HepG2 (cell line): ENCODE results near the gene ABHD2. TPM values are rescaled to one million over a fixed set of nuclear protein-coding genes. Genes with fewer than 3 reads are reported as not detected.

ENCODE experiments used
- CBFB ChIP-seq: sonication (generic); formaldehyde crosslinking; IDR thresholded peaks from 2 replicates; pipeline ENCODE4 v1.4.0; 2020; ENCODE audit warnings: missing genetic modification reagents
- CBX1 ChIP-seq: IDR thresholded peaks from one replicate; pipeline ENCODE4 v1.6.1; 2016; ENCODE audit warnings: antibody characterized with exemption, low read depth
- EED ChIP-seq: sonication (generic); formaldehyde crosslinking; IDR thresholded peaks from 2 replicates; pipeline ENCODE4 v1.5.0; 2020; ENCODE audit warnings: mild to moderate bottlenecking, missing genetic modification reagents
- ESRRA ChIP-seq: sonication (generic); formaldehyde crosslinking; IDR thresholded peaks from 2 replicates; pipeline ENCODE4 v1.5.1; 2020; ENCODE audit warnings: mild to moderate bottlenecking, low read depth, missing genetic modification reagents
- HDAC1 ChIP-seq: sonication (generic); formaldehyde crosslinking; IDR thresholded peaks from 2 replicates; pipeline ENCODE4 v1.5.1; 2020; ENCODE audit warnings: mild to moderate bottlenecking, missing genetic modification reagents
- JARID2 ChIP-seq: sonication (generic); formaldehyde crosslinking; IDR thresholded peaks from 2 replicates; pipeline ENCODE4 v1.8.1; 2023; ENCODE audit warnings: missing genetic modification reagents, inconsistent platforms; ENCODE audit not compliant: insufficient replicate concordance
- KLF13 ChIP-seq: sonication (generic); formaldehyde crosslinking; IDR thresholded peaks from 2 replicates; pipeline ENCODE4 v1.4.0; 2020; ENCODE audit warnings: mild to moderate bottlenecking, missing genetic modification reagents
- MED1 ChIP-seq: sonication (generic); formaldehyde crosslinking; IDR thresholded peaks from 2 replicates; pipeline ENCODE4 v1.4.0; 2020; ENCODE audit warnings: missing genetic modification reagents
- SMC3 ChIP-seq: IDR thresholded peaks from 2 replicates; pipeline ENCODE4 v1.6.1; 2011; ENCODE audit warnings: low read length, improper control_type of control experiment
- TFDP1 ChIP-seq: IDR thresholded peaks from 2 replicates; pipeline ENCODE4 v1.6.1; 2016; ENCODE audit warnings: missing compliant biosample characterization, missing genetic modification reagents, borderline replicate concordance
- ZBTB38 ChIP-seq: sonication (generic); formaldehyde crosslinking; IDR thresholded peaks from 2 replicates; pipeline ENCODE4 v1.5.1; 2020; ENCODE audit warnings: mild to moderate bottlenecking, missing genetic modification reagents
- ZBTB40 ChIP-seq, 2 experiments: fragments of 450-650 bp in 1 of 2; sonication (generic) in 1 of 2; formaldehyde crosslinking in 1 of 2; IDR thresholded peaks; 2 replicates each; pipeline versions ENCODE4 v1.6.1 to v1.8.0; 2016 to 2022; ENCODE audit warnings: antibody characterized with exemption in 1 of 2, mild to moderate bottlenecking in 1 of 2, missing genetic modification reagents in 1 of 2
- ZEB1 ChIP-seq: IDR thresholded peaks from 2 replicates; pipeline ENCODE4 v1.6.1; 2012; ENCODE audit warnings: mild to moderate bottlenecking, low read depth, inconsistent platforms; ENCODE audit not compliant: insufficient replicate concordance
- ZMAT3 ChIP-seq: sonication (generic); formaldehyde crosslinking; conservative IDR thresholded peaks from 2 replicates; pipeline ENCODE4 v1.7.0; 2021; ENCODE audit warnings: missing genetic modification reagents
- ZNF160 ChIP-seq: sonication (generic); formaldehyde crosslinking; IDR thresholded peaks from 2 replicates; pipeline ENCODE4 v1.8.0; 2022; ENCODE audit warnings: mild to moderate bottlenecking, inconsistent platforms, missing genetic modification reagents
- ZNF24 ChIP-seq: fragments of 450-650 bp; IDR thresholded peaks from 2 replicates; pipeline ENCODE4 v1.6.1; 2017; ENCODE audit warnings: antibody characterized with exemption, mild to moderate bottlenecking
- ZNF337 ChIP-seq: sonication (generic); formaldehyde crosslinking; IDR thresholded peaks from 2 replicates; pipeline ENCODE4 v1.5.1; 2020; ENCODE audit warnings: missing genetic modification reagents, low read depth, mild to moderate bottlenecking, borderline replicate concordance
- ZNF543 ChIP-seq: sonication (generic); formaldehyde crosslinking; IDR thresholded peaks from 2 replicates; pipeline ENCODE4 v1.4.0; 2020; ENCODE audit warnings: mild to moderate bottlenecking, missing genetic modification reagents
- ZNF557 ChIP-seq: sonication (generic); formaldehyde crosslinking; IDR thresholded peaks from 2 replicates; pipeline ENCODE4 v1.4.0; 2020; ENCODE audit warnings: missing genetic modification reagents
- ZNF891 ChIP-seq: sonication (generic); formaldehyde crosslinking; IDR thresholded peaks from 2 replicates; pipeline ENCODE4 v1.5.0; 2020; ENCODE audit warnings: mild to moderate bottlenecking, missing genetic modification reagents
- polyA plus RNA-seq, 8 experiments: library from polyadenylated mRNA; depleted of rRNA in 3 of 8; stranded (reverse) in 7 of 8; unstranded in 1 of 8; fragments of >200 nt; fragmentation: Illumina TruSeq in 4 of 8; extraction: Trizol in 4 of 8; gene quantifications; 2 replicates each; pipeline versions ENCODE4 v1.2.1 to v1.2.3, GENCODE V29; 2011 to 2016; ENCODE audit warnings: low read depth in 4 of 8, missing spikeins in 1 of 8, mixed read lengths in 1 of 8; ENCODE audit not compliant: insufficient read depth in 1 of 8
- total RNA-seq, 5 experiments: library from RNA; depleted of rRNA; stranded (reverse); fragments of >200 nt; fragmentation: Illumina TruSeq; extraction: Trizol; gene quantifications; 2 replicates each; pipeline ENCODE4 v1.2.3, GENCODE V29; 2016; ENCODE audit warnings: low read depth in 1 of 5

Gene ABHD2
- total and polyA plus RNA-seq, 2 of the 13 experiments (the other 11 are each of a cell fraction or from before 2014, with no cell fraction given) = 14.8 to 22.4 TPM

- TF ChIP-seq SMC3 = peak; percentile 12; the same call in 1 of the 2 replicates
- TF ChIP-seq MED1 (CRISPR knock-in tag) = peak; percentile 99
- 0 out of 2 replicates have a peak, but pooled peaks have one; percentile 21 for TF ChIP-seq ZNF160
- TF ChIP-seq ZBTB40 (IDR thresholded peaks at IDR 0.05) = no peak
- TF ChIP-seq ZBTB40 (CRISPR knock-in tag; IDR thresholded peaks at IDR 0.05) = peak; percentile 40; the same call in 1 of the 2 replicates
- no peak for TF ChIP-seq ZEB1
- no peak for TF ChIP-seq ZNF24
- TF ChIP-seq TFDP1 (CRISPR knock-in tag) = peak; percentile 60; the same call in 1 of the 2 replicates
- no peak for TF ChIP-seq ZNF891 (CRISPR knock-in tag)
- TF ChIP-seq ZNF543 (CRISPR knock-in tag) = no peak
- peak; percentile 90 for TF ChIP-seq HDAC1 (CRISPR knock-in tag)
- TF ChIP-seq ZMAT3 (CRISPR knock-in tag) = no peak
- TF ChIP-seq ZNF557 = no peak
- TF ChIP-seq ESRRA (CRISPR knock-in tag) = no peak; the same call in 1 of the 2 replicates
- peak; percentile 94 for TF ChIP-seq ZNF337
- no peak for TF ChIP-seq CBX1
- no peak for TF ChIP-seq JARID2 (CRISPR knock-in tag)
- peak; percentile 44; the same call in 1 of the 2 replicates for TF ChIP-seq CBFB (CRISPR knock-in tag)
- peak; percentile 96 for TF ChIP-seq ZBTB38 (CRISPR knock-in tag)
- TF ChIP-seq KLF13 = no peak
- no peak for TF ChIP-seq EED (CRISPR knock-in tag)
These were observed 48.8 kb downstream of the ABHD2 start (continued) for GRCh38 chr15:89136818-89137772.
